CD4-positive, alpha-beta T cell treated with Interleukin-6 at 100 ng/mL for 8 hours (primary cell): ENCODE data around the gene PPM1E.
"Not testable (repeated sequence)": the region's sequence is repeated elsewhere in the genome, so short reads cannot be mapped to it uniquely, and the experiment has no call there.

Experiments
- DNase-seq: peaks from one replicate; pipeline ENCODE4 v3.0.0-alpha.2; 2020; ENCODE audit warnings: mixed read lengths, low spot score

PPM1E gene

GRCh38 chr17:58840820-58841612 is 85.4 kb downstream of the PPM1E start:
- no peak for DNase-seq

GRCh38 chr17:58846413-58846812 is 90.8 kb downstream of the PPM1E start:
- DNase-seq = not testable (repeated sequence)

DNA sequence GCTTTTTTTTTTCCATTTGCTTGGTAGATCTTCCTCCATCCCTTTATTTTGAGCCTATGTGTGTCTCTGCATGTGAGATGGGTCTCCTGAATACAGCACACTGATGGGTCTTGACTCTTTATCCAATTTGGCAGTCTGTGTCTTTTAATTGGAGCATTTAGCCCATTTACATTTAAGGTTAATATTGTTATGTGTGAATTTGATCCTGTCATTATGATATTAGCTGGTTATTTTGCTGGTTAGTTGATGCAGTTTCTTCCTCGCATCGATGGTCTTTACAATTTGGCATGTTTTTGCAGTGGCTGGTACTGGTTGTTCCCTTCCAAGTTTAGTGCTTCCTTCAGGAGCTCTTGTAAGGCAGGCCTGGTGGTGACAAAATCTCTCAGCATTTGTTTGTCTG is 94.5 kb downstream of the PPM1E start:
- not testable (repeated sequence) for DNase-seq

DNA sequence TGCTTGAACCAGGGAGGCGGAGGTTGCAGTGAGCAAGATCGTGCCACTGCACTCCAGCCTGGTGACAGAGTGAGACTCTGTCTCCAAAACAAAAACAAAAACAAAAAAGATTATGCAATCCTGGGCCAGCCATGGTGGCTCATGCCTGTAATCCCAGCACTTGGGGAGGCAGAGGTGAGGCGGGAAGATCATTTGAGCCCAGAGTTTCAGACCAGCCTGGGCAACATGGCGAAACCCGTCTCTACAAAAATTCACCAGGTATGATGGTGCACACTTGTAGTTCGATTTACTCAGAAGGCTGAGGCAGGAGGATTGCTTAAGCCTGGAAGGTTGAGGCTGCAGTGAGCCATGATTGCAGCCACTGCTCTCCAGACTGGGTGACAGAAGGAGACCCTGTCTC is 109.6 kb downstream of the PPM1E start:
- no peak for DNase-seq

DNA sequence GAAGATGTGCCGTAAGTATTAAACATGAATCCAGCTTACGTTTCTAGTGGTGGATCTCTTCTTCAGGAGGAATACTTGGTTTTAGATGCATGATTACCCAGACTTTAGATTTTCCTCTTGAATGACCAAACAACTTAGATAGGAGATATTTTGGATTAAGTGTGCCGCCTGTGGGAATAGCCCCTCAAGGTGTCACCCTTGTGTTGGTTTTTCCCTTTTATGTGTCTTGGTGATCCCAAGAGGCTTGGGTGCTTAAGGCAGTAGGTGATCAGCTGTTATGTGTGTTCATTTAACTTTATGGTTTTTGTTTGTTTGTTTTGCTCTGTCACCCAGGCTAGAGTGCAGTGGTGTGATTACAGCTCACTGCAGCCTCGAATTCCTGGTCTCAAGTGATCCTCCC is 115.1 kb downstream of the PPM1E start:
- DNase-seq = no peak

DNA sequence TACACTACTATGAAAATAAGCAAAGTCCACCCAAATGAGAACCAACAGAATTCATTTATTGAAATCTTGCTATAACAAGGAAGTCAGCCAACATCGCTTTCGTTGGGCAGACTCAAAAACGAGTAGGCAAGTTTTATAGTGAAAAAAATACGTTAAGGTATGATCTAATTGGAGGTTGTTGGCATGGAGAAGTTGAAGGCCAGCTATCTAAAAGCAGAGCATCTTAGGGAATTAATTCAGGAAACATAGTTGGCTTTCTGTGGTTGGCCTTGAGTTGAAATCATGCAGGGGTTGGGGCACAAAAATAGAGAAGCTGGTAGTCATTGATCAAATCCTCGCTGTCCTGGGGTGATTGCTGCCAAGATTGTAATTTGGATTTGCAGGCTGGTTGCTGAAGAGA is 118.3 kb downstream of the PPM1E start:
- no peak for DNase-seq

DNA sequence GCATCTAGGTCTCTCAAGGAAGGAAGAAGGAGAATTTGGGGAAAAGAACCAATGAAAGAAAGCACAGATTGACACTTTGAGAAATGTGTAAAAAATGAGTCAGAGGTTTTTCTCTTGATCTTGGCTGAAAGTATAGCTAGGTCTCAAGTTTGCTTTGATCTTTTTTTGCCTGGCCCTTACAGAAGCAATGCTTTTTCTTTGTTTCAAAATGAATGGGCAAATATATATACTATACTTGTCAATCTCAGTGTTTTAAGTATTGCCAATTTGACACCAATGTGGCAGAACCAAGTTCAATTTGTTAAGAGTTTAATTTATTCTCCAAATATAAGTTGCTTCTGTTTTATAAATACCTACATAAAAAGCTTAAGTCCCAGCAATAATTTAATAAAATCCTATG is 119.6 kb downstream of the PPM1E start:
- DNase-seq = no peak

DNA sequence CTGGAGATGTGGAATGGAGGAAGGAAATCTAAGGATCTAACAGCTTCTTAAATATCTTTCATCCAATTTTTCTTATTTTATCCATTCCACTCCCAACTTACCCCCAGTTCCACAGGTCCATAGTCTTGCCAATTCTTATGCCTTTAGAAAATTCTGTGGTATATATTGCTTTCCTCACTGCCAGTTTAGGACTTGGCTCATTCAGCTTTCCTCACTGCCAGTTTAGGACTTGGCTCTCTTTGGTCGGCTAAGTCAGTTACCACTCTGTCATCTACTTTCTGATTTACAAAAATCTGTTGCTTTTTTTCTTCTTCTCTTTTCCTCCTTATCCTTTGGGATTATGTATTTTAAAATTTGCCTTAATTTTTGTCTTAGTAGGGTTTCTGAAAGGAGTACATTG is 128.5 kb downstream of the PPM1E start:
- no peak for DNase-seq

GRCh38 chr17:58886514-58886913 is 130.9 kb downstream of the PPM1E start:
- no peak for DNase-seq

DNA sequence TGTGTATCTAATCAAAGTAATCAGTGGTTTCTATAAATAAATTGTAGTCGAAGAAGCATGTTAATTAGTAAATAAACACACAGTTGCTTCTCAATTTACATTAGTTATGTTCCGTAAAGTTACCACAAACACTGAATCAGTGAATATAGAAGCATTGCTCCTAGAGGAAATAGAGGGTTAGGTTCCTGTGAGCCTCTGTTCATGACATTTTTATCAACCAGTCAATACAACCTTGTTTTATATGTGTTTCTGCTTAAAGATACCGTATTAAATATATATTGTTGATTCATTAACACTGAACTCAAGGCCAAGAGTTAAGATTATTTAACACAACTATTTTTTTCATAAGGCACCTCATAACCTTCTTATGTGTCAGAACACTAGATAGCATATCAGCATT is 134.3 kb downstream of the PPM1E start:
- no peak for DNase-seq

GRCh38 chr17:58899191-58899590 is 143.5 kb downstream of the PPM1E start:
- no peak for DNase-seq

- no peak for DNase-seq
Measured at GRCh38 chr17:58902322-58902721, 146.7 kb downstream of the PPM1E start.

DNA sequence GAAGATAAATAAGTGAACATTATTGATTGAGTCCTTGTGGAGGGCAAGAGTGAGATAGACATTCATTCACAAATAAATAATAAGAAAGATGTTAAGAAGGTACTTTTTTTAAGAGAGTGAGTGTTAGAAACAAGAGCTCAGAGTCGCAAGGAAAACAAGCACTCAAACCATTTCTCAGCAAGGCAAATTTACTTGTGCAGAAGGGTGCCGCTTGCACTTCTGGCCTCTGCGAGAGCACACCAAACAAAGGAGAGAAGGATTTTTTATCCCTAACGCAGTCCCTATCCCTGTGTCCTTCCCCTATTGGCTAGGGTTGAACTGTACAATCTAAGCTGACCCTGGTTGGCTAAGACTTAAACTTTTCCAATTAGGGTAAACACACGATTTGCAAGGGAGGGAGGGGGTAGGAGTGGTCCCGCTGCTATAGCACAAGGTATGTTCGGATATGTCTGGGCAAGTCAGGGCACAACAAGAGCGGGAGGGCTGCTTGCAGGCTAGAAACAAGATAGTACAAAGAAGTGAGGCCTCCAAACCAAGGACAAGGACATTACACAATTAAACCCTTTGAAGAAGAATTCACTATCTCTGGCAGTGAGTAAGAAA is 156.2 kb downstream of the PPM1E start:
- no peak for DNase-seq

GRCh38 chr17:58913552-58913951 is 157.9 kb downstream of the PPM1E start:
- DNase-seq = no peak

DNA sequence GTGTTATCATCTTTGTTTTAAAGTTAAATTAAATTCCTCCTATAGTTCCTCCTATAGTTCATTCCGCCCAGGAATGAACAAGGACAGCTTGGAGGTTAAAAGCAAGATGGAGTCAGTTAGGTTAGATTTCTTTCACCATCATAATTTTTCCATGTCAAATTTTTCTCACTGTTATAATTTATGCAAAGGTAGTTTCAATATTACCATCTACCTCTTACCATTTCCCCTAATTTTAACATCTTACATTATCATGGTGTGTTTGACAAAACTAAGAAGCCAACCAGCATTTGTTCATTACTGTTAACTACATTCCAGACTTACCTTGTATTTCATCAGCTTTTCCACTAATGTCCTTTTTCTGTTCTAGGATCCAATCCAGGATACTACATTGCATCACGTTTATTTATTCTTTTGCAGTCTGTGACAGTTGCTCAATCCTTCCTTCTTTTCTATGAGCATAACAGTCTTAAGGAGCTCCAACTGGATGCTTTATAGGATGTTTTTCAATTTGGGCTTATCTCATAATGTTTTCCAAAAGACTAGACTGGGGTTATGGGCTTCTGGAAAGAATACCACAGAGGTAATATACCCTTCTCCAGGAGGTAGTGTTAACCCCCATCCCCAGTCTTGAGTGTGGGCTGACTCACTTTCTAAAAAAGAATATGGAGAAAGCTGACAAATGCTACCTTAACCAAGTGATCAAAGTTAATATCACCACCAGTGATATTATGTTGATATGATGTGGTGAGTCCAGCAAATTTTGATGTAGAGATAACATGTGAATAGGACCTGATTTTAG is 158.5 kb downstream of the PPM1E start:
- DNase-seq = no peak

GRCh38 chr17:58917228-58917627 is 161.6 kb downstream of the PPM1E start:
- no peak for DNase-seq

DNA sequence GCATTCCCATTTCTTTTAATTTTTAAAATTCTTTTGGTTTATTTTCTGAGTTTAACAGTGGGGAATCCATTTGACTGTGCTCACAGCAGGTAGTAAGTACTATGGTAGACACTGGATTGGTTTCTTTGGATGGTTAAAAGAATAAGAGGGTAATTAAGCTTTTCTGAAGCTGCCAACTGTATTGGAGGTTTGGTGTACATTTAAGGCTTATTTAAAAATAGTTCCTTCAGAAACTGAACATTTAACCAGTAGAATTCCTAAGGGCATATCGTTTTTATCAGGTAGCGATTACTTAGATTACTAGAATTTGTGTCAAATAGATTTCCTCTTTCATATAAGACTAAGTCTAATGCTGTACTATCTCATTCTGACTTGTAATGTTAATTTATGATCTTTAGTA is 162.4 kb downstream of the PPM1E start:
- no peak for DNase-seq

- no peak for DNase-seq
Measured at GRCh38 chr17:58918884-58919283, 163.2 kb downstream of the PPM1E start.

DNA sequence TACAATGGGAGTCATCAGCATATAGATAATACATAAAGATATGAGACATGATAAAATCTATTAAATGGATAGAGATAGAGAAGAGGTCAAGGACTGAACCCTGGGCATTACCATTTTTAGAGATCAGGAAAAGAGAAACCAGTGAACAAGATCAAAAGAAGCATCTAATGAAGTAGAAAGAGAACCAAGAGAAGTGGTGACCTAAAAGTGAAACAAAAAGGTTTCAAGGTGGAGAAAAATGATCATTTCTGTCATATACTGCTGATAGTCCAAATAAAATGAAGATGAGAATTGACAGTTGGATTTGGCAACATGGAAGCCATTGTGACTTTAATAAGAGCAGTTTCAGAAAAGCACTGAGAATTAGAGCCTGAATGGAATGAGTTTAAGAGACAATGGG is 165.1 kb downstream of the PPM1E start:
- no peak for DNase-seq

DNA sequence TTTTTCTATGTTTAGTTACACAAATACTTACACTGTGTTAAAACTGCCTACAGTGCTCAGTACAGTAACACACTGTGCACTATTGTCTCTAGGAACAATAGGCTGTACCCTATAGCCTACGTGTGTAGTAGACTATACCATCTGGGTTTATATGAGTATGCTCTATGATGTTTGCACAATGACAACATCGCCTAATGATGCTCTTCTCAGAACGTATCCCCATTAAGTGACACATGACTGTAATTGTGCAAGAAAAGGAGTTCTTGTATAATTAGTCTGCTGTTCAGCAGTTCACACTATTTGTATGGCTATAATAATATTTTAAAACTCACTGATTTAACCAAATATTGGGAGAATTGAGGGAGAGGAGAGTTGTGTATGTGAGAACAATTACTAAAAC is 177.3 kb downstream of the PPM1E start:
- no peak for DNase-seq

DNA sequence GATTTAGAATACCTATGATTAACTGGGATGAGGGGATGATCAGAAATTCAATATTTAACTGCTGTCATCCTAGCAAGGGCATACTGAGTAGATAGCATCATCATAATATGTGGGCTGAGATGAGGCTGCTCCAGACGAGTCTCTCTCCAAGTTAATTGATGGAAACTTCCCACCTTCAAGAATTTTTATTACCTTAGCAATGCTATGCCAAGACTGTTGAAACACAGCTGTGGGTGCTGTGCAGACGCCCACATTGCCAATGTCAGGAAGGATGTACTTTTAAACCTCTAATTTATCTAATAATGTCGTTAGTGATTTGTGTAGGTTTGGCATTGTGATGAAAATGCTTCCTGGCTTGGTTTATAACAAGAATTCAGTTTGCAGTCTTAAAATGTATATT is 180.6 kb downstream of the PPM1E start:
- DNase-seq = no peak

GRCh38 chr17:58944166-58944565 is 188.5 kb downstream of the PPM1E start:
- no peak for DNase-seq

GRCh38 chr17:58947411-58947810 is 191.8 kb downstream of the PPM1E start:
- no peak for DNase-seq
